HT1080 (cell line): ENCODE results near the gene MTUS2. TPM values are rescaled to one million over a fixed set of nuclear protein-coding genes. Genes with fewer than 3 reads are reported as not detected.

ENCODE experiments used
- DNase-seq: peaks from one replicate; pipeline ENCODE4 v3.0.0-alpha.2; 2015; ENCODE audit warnings: low read depth
- small RNA-seq: library from RNA; depleted of rRNA; stranded (forward); fragments of <200 nt; gene quantifications from one replicate; pipeline ENCODE3, GENCODE V24; 2014
- total RNA-seq: library from RNA; depleted of rRNA; stranded (reverse); fragments of >200 nt; shearing (Covaris generic); gene quantifications from 2 replicates; pipeline ENCODE4 v1.2.3, GENCODE V29; 2014; rRNA removed

Gene MTUS2
- total RNA-seq, 1 experiment from 2014 or later = 0.19 TPM

DNA sequence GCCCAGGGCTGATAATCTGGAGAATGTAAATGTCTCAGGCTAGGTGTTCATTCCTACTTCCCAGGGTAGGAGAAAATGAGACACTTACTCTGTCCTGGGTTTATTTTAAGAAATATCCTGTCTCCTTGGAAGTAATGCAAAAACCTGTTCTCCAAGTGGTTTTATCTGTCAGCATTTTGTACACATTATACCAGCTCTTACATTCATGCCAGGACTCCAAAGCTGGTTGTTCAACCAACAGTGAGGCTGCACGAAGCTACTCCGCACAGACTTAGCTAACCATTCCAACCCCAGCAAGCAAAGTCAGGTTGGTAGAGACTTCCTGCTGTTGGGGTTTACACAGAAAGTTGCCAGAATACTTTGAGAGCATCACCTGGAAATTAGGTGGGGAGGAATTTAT, 719.7 kb downstream of the MTUS2 start:
- DNase-seq = no peak

DNA sequence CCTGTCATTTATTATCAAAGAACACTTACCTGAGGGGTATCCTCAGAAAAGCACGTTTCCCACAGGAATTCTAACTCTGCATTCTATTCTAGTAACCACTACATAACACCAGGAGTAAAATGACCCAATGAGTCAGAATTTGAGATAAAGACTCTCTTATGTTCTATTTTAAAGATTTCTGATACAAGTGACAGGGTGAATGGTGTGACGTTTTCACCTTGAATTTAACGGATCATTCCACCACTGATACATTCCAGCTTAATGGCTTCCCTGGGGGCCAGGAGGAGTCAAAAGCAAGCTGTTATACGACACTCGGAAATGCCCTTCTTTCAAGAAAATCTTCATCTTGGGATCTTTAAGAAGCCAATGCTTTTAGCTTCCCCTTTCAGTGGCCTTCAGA, 720.2 kb downstream of the MTUS2 start:
- no peak for DNase-seq

DNA sequence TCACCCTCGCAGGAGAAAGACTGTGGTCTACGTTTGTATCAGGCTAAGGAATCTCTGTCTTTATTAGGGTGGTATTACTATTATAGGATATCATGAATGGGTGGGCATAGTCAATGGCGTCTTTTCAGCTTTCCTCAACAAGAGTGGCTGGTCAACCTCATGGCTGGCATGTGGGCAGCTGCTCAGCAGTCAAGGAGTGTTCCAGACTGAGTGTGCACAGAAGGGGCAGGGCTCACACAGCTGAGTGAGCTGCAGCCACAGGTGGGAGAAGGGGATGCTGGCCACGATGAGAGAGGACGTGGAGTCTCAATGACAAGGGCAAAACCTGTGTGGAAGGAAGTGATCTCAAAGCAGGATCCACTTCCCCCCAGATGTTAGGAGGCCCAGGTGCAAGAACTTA, 720.7 kb downstream of the MTUS2 start:
- no peak for DNase-seq

DNA sequence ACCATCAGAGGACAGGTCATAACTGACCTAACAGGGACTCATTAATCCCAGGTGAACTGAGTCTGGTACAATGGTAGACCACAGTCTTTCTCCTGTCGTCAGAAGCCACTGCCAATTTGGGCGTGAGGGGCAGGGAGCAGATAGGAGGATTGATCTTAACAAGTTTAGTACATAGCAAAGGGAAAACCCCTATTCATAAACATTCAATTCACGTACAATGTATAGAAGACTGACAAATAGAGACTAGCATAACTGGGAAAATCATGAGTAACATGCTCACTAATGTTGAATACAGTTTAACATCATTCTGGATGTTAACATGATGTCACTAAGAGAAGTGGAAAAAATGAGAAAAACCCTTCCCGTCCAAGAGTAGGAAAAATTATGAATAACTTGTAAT, 721.3 kb downstream of the MTUS2 start:
- no peak for DNase-seq

DNA sequence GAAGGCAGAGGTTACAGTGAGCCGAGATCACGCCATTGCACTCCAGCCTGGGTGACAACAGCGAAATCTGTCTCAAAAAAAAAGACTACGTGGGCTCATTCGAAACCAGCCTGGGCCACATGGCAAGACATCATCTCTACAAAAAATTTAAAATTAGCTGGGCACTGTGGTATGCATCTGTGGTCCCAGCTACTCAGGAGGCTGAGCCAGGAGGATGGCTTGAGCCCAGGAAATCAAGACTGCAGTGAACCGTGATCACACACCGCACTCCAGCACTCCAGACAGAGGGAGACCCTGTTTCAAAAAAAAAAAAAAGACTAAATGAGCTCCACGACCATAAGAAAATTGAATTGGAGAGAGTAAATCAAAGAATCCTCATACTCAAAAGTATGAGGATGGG, 722.2 kb downstream of the MTUS2 start:
- DNase-seq = no peak

DNA sequence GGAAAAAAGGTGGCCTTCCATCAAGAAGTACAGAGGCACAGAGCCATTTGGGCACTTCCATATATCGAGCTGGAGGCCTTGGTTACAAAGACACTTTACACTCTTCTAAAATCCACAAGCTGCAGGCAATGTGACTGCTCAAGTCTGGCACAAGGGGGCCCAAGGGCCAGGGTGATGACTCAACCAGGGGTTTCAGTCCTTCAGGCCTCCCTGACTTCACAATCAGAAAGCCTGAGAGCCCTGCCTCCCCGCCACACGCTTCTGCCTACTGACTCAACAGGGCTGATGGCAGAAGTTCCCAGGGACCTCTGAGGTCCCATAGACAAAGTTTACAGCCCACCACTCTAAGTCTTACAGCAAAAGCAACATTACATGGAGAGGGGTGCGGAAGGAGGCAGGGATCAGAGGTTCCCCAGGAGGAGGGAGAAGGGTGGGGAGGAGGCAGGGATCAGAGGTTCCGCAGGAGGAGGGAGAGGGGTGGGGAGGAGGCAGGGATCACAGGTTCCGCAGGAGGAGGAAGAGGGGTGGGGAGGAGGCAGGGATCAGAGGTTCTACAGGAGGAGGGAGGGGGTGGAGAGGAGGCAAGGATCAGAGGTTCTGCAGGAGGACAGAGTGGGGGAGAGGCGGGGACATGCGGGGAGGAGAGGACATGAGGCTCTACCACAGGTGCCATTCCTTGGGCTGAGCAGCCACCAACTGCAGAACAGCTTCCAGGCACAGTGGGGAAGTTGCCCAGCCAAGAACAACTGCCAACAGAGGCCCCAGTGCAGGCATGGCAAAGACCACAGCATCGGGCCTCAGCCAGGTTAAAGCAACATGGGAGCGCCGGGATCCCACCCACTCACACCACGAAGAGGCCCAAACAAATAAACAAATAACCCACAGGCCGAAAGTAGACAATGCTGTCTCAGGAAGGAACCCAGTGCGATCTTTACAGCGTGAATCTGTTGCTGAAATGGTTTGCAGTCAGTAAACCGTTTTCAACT, 723.4 kb downstream of the MTUS2 start:
- peak; percentile 62 for DNase-seq

DNA sequence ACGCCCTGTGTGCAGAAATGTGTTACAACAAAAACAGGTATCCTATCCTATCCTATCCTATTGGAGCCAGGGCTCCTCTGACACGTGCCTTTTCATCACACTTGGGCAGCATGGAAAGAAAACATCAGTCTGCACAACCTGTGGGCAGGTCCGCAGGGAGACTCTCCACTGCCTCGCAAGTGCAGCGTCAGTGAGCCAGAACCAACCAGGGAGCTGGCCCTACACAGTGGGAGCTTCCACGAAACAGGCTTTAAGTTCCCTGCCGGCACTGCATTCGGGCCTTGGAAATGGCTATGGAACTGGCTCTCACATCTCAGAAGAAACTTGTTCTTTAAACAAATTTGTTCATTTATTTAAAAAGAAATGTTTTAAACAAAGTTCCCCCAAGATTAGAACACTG, 725.8 kb downstream of the MTUS2 start:
- no peak for DNase-seq

DNA sequence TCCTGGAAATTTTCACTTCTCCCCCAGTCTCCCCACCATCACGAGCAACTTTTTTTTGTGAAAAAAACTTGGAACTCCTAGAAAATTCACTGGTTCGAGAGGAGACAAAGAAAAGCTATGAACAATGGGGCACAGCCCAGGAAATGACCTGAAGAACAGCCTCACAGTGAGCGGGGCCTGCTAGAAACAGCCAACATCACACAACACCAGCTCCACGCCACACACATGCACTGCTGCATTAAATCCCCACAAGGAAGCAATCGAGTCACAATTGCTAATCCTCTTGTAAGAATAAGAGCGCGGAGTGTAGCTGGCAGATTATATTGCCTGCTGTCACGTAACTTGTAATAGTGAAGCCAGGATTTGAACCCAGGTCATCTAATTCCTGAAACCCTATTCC, 726.5 kb downstream of the MTUS2 start:
- no peak for DNase-seq

DNA sequence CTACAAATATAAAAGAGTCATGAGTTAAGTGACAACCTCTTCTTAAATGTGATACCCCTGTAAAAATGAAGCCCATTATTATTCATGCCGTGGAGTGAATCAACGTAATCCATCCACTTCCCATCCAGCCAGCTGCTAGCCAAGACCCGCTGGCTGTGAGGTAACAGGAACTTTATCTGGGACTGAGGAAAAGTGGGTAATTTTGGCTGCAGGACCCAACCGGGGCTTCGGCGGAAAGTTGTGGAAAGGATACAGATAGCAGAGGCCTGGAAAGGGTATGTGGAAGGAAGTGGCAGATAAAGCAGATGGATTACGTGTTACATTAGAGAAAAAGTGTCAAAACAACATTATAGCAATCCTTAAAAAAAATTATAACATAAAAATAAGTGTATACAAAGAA, 727.0 kb downstream of the MTUS2 start:
- no peak for DNase-seq

DNA sequence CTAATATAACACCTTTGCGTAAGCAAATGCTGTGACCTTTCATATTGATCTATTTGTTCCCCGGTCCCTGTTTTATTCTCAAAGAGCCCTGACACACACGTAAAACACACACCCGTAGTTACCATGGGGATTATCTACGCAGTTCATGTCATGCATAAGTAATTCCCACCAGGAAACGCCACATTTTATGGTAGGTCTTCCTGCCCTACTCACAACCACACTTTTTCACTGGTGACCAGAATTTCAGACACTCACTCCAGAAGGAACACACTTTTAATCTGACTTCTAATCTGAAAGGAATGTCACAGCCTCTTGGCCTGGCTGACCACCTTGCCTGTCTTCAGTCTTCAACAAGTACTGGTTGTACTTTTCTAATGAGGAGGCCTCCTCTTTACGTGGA, 728.6 kb downstream of the MTUS2 start:
- DNase-seq = no peak

DNA sequence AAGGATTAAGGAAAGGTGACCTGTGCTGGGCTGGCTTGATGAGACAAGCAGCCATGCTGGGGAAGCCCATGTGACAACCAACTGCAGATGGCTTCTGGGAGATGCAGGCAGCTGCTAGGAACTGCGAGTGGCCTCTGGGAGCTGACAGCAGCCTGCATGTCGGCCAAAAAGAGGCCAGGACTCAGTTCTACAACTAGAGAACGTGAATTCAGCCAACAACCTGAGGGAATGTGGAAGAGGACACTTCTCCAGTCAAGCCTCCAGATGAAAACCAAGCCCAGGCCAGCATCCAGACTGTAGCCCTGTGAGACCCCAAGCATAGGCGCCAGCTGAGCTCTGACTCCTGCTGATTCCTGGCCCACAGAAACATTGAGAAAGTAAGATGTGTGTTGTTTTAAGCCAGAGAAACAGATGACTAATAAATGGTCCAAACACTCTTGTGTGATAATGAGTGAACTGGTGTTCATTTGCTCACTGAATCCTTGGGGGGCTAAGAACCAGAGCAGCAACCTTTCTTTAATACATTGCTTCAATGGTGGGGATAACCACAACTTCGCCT, 730.4 kb downstream of the MTUS2 start:
- DNase-seq = no peak

DNA sequence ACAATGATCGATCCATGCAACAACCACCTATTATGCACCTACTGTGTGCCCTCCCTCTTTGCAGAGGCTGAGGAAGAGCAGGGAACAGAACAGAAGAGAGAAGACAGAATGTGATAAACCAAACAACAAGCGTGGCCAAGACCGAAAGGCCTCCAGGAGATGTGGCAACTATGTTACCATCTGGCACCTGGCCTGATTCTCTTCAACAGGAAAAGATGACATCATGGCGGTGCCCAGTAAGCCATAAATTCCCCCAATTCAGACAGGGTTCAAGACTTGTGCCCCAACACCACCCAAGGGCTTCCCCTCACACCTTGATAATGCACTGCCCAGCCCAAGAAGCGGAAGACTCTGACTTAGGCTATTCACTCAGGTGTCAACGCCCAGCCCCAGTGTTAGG, 731.1 kb downstream of the MTUS2 start:
- DNase-seq = no peak

Small RNA genes lying within 50 kb of the gene (small RNA-seq; reads per million reads assigned to genes)
- not detected for gene AL359741.1

Other genes with a start within 250 kb of the MTUS2 start
- gene POMP, start 161.2 kb upstream of the MTUS2 start, total RNA-seq = 163 and 172 TPM in 2 replicates
- 3.5 and 4.9 TPM in 2 replicates for gene SLC46A3, start 101.4 kb upstream of the MTUS2 start, total RNA-seq